ENCODE data around the gene ZNF593OS. TPM values are rescaled to one million over a fixed set of nuclear protein-coding genes. Genes with fewer than 3 reads are reported as not detected.

ZNF593OS gene
- total RNA-seq, 2 donors from 2014 or later = not detected

GRCh38 chr1:26162220-26162709 lies 9.4 kb downstream of the ZNF593OS start:
- intact Hi-C loops (cut with DNase I) = loop anchor here (1.0 to 10.0 kb wide), 2 partner anchors 127 to 267 kb away; no protein-coding TSS in a partner anchor
- DNase-seq (no peak), ATAC-seq (no peak)

DNA sequence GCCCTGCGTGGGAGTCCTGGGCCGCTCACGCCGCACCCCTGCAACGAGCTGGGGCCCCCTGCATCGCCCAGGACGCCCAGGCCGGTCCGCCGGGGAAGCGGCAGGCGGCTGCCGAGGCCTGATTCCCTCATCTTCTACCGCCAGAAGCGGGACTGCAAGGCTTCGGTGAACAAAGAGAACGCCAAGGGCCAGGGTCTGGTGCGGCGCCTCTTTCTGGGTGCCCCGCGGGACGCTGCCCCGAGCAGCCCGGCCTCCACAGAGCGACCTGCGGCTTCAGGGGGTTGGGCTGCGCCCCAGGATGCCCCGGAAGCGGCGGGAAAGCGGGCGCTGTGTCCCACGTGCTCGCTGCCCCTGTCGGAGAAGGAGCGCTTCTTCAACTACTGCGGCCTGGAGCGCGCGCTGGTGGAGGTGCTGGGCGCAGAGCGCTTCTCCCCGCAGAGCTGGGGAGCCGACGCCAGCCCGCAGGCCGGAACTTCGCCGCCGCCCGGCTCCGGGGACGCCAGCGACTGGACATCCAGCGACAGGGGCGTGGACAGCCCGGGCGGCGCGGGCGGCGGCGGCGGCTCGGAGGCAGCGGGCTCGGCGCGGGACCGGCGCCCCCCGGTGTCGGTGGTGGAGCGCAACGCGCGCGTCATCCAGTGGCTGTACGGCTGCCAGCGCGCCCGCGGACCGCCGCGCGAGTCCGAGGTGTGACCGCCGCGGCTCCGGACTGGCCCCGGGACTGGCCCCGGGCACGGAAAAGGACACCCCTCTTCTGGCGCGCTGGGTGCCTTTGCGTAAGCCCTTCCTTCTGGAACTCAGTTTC lies 10.0 kb downstream of the ZNF593OS start:
- DNase-seq = peak; percentile 80
- intact Hi-C loops (cut with DNase I) = loop anchor here (1.0 to 10.0 kb wide), 2 partner anchors 126 to 267 kb away; no protein-coding TSS in a partner anchor
- peak; percentile 65 to 66 for ATAC-seq

GRCh38 chr1:26160527-26161414 lies 10.9 kb downstream of the ZNF593OS start:
- peak; percentile 57 for DNase-seq
- peak in 1 of 2 donors; percentile 7 for ATAC-seq
- intact Hi-C loops (cut with DNase I) = loop anchor here in 1 of 2 donors (10.0 kb wide), 1 partner anchor 266 kb away; no protein-coding TSS in a partner anchor

DNA sequence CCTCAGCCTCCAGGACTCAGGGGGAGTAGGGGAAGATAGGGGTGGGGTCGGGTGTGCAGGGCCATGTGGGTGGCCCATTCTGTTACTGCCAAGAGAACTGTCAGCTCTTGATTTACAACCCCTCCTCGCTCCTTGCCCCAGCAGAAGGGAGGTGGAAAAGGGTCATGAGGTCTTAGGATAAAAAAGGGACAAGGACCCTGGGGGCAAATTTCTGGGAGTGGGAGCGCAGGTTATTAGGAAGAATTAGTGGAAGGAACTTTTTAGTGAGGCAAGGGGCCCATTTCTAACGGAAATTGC lies 11.9 kb downstream of the ZNF593OS start:
- intact Hi-C loops (cut with DNase I) = loop anchor here in 1 of 2 donors (10.0 kb wide), 1 partner anchor 265 kb away; no protein-coding TSS in a partner anchor
- DNase-seq = no peak
- no peak for ATAC-seq

DNA sequence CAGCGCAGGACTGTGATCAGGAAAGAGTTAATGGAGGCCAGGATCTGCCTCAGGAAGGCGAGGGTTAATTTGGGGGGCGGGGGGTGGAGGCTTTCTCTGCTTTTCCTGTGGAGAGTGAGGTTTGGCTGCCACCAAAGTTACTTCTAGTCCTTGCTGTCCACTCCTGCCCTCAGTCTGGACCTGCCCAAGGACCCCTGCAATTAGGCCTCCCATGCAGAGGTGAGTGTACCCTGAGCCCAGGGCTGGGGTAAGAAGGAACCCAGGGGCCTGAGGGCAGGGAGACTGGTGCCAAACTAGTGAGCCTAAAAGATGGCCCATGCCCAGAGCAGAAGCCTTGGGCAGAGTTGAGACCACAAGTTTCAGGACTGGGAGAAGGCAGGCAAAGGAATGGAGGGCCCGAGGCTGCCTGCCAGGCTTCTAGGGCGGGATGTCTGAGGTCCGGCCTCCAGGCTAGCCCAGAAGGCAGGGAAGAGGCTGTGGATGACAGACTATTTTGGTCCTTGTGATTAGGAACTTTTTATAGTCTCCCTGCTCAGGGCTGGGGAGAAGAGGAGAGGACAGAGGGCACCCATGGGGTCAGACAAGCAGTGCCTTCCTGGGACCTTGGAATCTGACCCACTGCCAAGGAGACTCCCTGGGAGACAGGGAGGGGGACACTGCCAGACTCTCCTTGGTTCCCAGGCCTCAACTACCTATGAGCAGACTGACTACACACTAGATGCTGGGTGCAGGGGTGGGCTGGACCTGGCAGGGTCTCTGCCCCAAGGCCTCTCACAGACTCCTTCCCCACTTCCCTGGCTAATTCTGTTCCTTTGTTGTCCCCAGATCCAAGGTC lies 12.5 kb downstream of the ZNF593OS start, which contains the start of gene FAM110D:
Gene FAM110D, plus strand, starts transcription at position 172 of the 835 bp plus-strand sequence. CDS start 2,213 bp downstream, outside the sequence.
- no peak for DNase-seq
- intact Hi-C loops (cut with DNase I) = no loop called here
- peak; percentile 44 to 51 for ATAC-seq

- ATAC-seq = no peak
- DNase-seq = no peak
- intact Hi-C loops (cut with DNase I) = no loop called here
Observed at GRCh38 chr1:26158271-26158907, 13.2 kb downstream of the ZNF593OS start.

DNA sequence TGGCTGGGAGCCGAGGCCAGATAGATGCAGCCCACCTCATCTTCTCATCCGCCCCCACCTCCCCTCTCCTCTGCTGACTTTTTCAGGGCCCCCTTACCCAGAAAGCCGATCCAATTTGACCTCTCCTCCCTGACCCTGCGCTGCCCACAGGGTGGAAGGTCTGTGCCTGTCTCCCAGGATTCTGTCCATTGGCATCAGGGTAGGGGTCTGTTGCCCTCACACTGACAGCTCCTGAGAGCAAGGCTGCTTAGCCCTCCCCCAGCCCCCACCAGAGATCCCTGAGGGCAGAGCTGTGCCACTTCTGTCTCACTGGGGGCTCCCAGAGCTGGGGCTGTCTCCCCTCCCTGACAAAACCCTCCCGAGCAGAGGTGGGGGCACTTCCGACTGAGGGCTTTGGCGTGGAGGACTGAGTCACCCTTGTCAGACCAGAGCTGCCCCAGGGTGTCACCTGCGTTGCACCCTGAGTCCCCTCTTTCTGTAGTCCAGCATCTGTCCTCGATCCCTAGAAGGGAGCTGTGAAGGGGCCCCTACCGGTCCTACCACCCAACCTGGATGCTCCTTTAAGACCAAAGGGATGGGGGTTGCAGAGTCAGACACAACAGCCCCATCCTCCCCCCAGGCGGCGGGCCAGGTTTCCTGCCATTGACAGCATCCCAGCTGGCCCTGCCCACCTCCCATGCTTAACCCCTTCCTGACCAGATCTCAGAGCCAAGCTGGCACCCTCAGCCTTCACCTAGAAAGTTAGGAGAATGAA lies 15.2 kb downstream of the ZNF593OS start:
- ATAC-seq (peak; percentile 19), DNase-seq (peak; percentile 72)
- intact Hi-C loops (cut with DNase I) = no loop called here

- intact Hi-C loops (cut with DNase I) = no loop called here
- peak in 1 of 2 donors; percentile 6 for ATAC-seq
- no peak for DNase-seq
Observed at GRCh38 chr1:26155370-26156284, 16.0 kb downstream of the ZNF593OS start.

DNA sequence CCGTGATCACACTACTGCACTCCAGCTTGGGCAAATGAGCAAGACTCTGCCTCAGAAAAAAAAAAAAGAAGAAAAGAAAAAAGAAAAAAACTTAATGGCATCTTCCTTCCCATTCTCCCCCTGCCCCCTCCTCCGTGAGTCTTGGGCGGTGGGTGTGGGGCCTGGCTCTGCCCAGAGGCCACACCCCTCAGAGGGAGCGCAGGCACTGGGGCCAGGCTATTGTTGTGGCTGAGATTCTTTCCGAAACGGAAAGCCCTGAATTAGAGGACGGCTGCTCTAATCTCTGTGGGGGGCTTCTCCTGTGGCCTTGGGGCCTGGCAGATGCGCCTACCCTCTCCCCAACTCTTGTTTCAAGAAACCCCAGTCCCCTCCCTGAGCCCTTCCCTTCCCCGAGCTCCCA lies 16.9 kb downstream of the ZNF593OS start:
- peak in 1 of 2 donors; percentile 28 for ATAC-seq
- intact Hi-C loops (cut with DNase I) = loop anchor here in 1 of 2 donors (5.0 kb wide), 1 partner anchor 257 kb away; no protein-coding TSS in a partner anchor
- no peak for DNase-seq

DNA sequence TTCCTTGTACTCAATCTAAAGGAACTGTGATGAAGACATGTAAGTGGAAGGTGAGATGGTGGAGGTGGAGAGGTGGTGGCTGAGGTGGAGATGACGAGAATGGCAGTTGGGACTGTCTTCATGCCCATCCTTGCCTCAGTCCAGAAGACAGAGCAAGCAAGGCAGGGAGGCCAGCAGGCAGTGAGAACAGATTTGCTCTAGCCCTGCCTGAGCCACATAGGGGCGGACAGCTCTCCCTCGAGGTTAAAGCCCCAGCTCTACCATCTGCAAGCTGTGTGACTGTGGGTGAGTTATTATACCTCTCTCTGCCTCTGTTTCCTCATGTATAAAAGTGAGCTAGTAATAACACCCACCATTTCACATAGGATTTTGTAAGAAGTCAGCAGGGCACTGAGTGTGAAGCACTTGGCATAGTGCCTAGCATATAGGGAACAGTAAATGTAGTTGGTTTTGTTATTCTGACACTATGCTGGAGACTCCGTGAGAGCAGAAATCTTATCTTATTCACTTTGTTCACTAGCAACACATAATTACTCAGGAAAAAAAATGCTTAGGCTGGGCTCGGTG lies 17.6 kb downstream of the ZNF593OS start:
- intact Hi-C loops (cut with DNase I) = loop anchor here in 1 of 2 donors (5.0 kb wide), 1 partner anchor 257 kb away; no protein-coding TSS in a partner anchor
- ATAC-seq (no peak), DNase-seq (no peak)

DNA sequence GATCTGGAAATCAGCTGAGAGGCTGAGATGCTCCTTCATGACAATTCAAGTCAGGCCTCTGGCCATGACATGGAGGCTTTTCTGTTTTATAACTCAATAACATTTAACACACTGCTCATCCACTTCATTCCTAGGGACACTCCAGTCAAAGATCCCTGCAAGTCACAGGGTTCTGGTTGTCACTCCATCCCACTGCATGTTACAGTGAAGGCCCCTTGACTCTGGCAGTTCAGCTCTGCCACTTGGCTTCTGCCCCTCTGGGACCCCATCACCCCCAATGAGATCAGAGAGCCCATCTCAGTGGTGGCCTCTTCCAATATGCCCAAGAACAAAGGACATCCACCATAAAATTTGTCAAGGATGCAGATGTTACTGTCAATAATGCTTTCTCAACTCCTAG lies 22.7 kb downstream of the ZNF593OS start:
- no peak for ATAC-seq
- DNase-seq = no peak

GRCh38 chr1:26145960-26146294 lies 25.7 kb downstream of the ZNF593OS start:
- peak in 1 of 2 donors; percentile 11 for ATAC-seq
- intact Hi-C loops (cut with DNase I) = loop anchor here (2.0 to 5.0 kb wide), 3 partner anchors 39 to 109 kb away; no protein-coding TSS in a partner anchor
- DNase-seq = no peak

More for the DNA sequence above, 22.7 kb downstream of the ZNF593OS start:
- intact Hi-C loops (cut with DNase I) = loop anchor here (5.0 kb wide), 2 partner anchors 42 to 112 kb away; no protein-coding TSS in a partner anchor

- DNase-seq (peak; percentile 81), ATAC-seq (peak; percentile 91 to 95)
- intact Hi-C loops (cut with DNase I) = loop anchor here (2.0 to 5.0 kb wide), 3 partner anchors 38 to 108 kb away; no protein-coding TSS in a partner anchor
Observed at GRCh38 chr1:26145041-26145959, 26.3 kb downstream of the ZNF593OS start.

GRCh38 chr1:26142159-26142558 lies 29.5 kb downstream of the ZNF593OS start:
- ATAC-seq = no peak
- no peak for DNase-seq
- intact Hi-C loops (cut with DNase I) = no loop called here
